Lower leg skin (tissue), 4 donors: ENCODE results near the gene IFNGR2. TPM values are rescaled to one million over a fixed set of nuclear protein-coding genes. Genes with fewer than 3 reads are reported as not detected.

Source experiments
- DNase-seq, 2 donors: peaks; one replicate each; pipeline ENCODE4 v3.0.0-alpha.2; 2019; ENCODE audit warnings: low spot score in 2 of 2
- H3K4me3 ChIP-seq: fragments of 200-600 bp; sonication (generic); 2 replicates; pipeline ENCODE4 v1.5.1; 2017; ENCODE audit warnings: mild to moderate bottlenecking, low read depth; ENCODE audit not compliant: poor library complexity, severe bottlenecking
- CTCF ChIP-seq, 3 donors: fragments of 450-650 bp; IDR thresholded peaks; one replicate each; pipeline ENCODE4 v1.5.1; 2016; ENCODE audit warnings: antibody characterized with exemption in 3 of 3, mild to moderate bottlenecking in 3 of 3, moderate library complexity in 2 of 3
- POLR2A ChIP-seq, 2 donors: fragments of 450-650 bp; IDR thresholded peaks; one replicate each; pipeline ENCODE4 v1.6.1; 2016 to 2017; ENCODE audit warnings: antibody characterized with exemption in 2 of 2, mild to moderate bottlenecking in 1 of 2, moderate library complexity in 1 of 2
- WGBS, 2 donors: methylation state at CpG; one replicate each; pipeline ENCODE4 v1.1.5; 2018; 5-methylcytosine and 5-hydroxymethylcytosine counted together
- intact Hi-C: fragments of 100-400 bp; cut with DNase I; formaldehyde crosslinking; loops from one replicate; pipeline ENCODE4 v1.15.0; 2023; ENCODE audit warnings: low total_unique reads
- total RNA-seq, 4 donors: library from RNA; depleted of rRNA; stranded (reverse); fragments of >200 nt; gene quantifications; one replicate each; pipeline ENCODE4 v1.1.0, GENCODE V29; 2016

IFNGR2 gene
- total RNA-seq, 4 donors from 2014 or later, result 46.7 to 74.1 (median 60.9) TPM

GRCh38 chr21:33478935-33479678 lies 75.9 kb downstream of the IFNGR2 start:
- DNase-seq, result peak in 1 of 2 donors; percentile 85
- WGBS, 2 donors, result 1% methylated on average over 59 to 66 of the region's 68 CpGs
- peak overlapping the region; percentile 96 for H3K4me3 ChIP-seq
- no peak for TF ChIP-seq CTCF (IDR thresholded peaks at IDR 0.05)
- TF ChIP-seq POLR2A (IDR thresholded peaks at IDR 0.05), result no peak
- intact Hi-C loops, result no loop called here

- 0 to 1% methylated on average over 31 to 40 of the region's 93 CpGs for WGBS, 2 donors
- peak; percentile 93 to 98 for DNase-seq
- TF ChIP-seq CTCF (IDR thresholded peaks at IDR 0.05) (peak in 1 of 3 donors; percentile 58), POLR2A (IDR thresholded peaks at IDR 0.05) (peak in 1 of 2 donors; percentile 85)
- H3K4me3 ChIP-seq, result peak within 1 kb of the TSS; percentile 96
- intact Hi-C loops, result no loop called here
Observed at GRCh38 chr21:33479679-33480480, 76.7 kb downstream of the IFNGR2 start, which contains the start of gene TMEM50B. TMEM50B (minus strand) TSS chr21:33479974; CDS start chr21:33468885, 11,089 bp downstream.

- DNase-seq, result no peak
- TF ChIP-seq CTCF (IDR thresholded peaks at IDR 0.05), result no peak
- no peak for TF ChIP-seq POLR2A (IDR thresholded peaks at IDR 0.05)
- peak overlapping the region; percentile 41 for H3K4me3 ChIP-seq
- intact Hi-C loops, result no loop called here
- 22 to 29% methylated on average over 17 of the region's 17 CpGs for whole genome bisulfite sequencing, 2 donors
Observed at GRCh38 chr21:33480481-33481103, 77.4 kb downstream of the IFNGR2 start.

- no peak for DNase-seq
- intact Hi-C loops, result no loop called here
- WGBS, 2 donors, result 85 to 87% methylated on average over 7 to 9 of the region's 9 CpGs
Observed at GRCh38 chr21:33481314-33481943, 78.2 kb downstream of the IFNGR2 start.

More at GRCh38 chr21:33481314-33481943, 78.2 kb downstream of the IFNGR2 start:
- no peak for TF ChIP-seq POLR2A (IDR thresholded peaks at IDR 0.05)
- TF ChIP-seq CTCF (IDR thresholded peaks at IDR 0.05), result no peak
- H3K4me3 ChIP-seq, result no peak overlapping the region

Other genes with a start within 250 kb of the IFNGR2 start
- 10 to 100 TPM in 1 of 4 donors, 1 to 10 TPM in 3; 2.7 to 14.2 (median 2.9) TPM for gene IFNAR2, start 173.5 kb upstream of the IFNGR2 start, total RNA-seq
- gene IL10RB, start 137.0 kb upstream of the IFNGR2 start, total RNA-seq, result 10 to 100 TPM; 27.6 to 33.3 (median 30.2) TPM
- 10 to 100 TPM; 17.0 to 19.4 (median 19.0) TPM for gene IFNAR1, start 78.4 kb upstream of the IFNGR2 start, total RNA-seq
- 10 to 100 TPM; 36.4 to 48.7 (median 38.2) TPM for gene TMEM50B, start 76.6 kb downstream of the IFNGR2 start, total RNA-seq
- gene DNAJC28, start 88.3 kb downstream of the IFNGR2 start, total RNA-seq, result 1 to 10 TPM in 1 of 4 donors, under 1 TPM in 3; 0.08 to 2.3 (median 0.40) TPM
- 10 to 100 TPM; 44.8 to 62.4 (median 57.3) TPM for gene GART, start 138.7 kb downstream of the IFNGR2 start, total RNA-seq
- gene SON, start 139.6 kb downstream of the IFNGR2 start, total RNA-seq, result 100 to 1,000 TPM; 199 to 314 (median 256) TPM
- gene DONSON, start 185.3 kb downstream of the IFNGR2 start, total RNA-seq, result 10 to 100 TPM in 1 of 4 donors, 1 to 10 TPM in 3; 6.2 to 14.4 (median 7.0) TPM
- gene CRYZL1, start 238.3 kb downstream of the IFNGR2 start, total RNA-seq, result 10 to 100 TPM; 12.8 to 34.2 (median 15.0) TPM
- gene ITSN1, start 239.1 kb downstream of the IFNGR2 start, total RNA-seq, result 10 to 100 TPM; 17.4 to 39.5 (median 31.7) TPM